Fibroblast of mammary gland (primary cell): ENCODE data around the gene KCNQ1.

Experiments used
- DNase-seq: peaks from one replicate; pipeline ENCODE4 v3.0.0-alpha.2; 2010; ENCODE audit warnings: low read depth
- H3K4me3 ChIP-seq: 2 replicates; pipeline ENCODE4 v1.5.1; 2011; ENCODE audit warnings: low read depth, mild to moderate bottlenecking, low read length, moderate library complexity; ENCODE audit not compliant: control insufficient read depth
- CTCF ChIP-seq: conservative IDR thresholded peaks from 2 replicates; pipeline ENCODE4 v1.5.1; 2011; ENCODE audit warnings: low read depth, low read length, inconsistent platforms; ENCODE audit not compliant: control insufficient read depth, insufficient read depth

The KCNQ1 gene

GRCh38 chr11:2857276-2857675, 412.5 kb downstream of the KCNQ1 start:
- no peak for TF ChIP-seq CTCF
- DNase-seq, result no peak
- no peak overlapping the region for H3K4me3 ChIP-seq

- no peak for DNase-seq
- no peak for TF ChIP-seq CTCF
- no peak overlapping the region for H3K4me3 ChIP-seq
Observed at GRCh38 chr11:2857918-2858317, 413.1 kb downstream of the KCNQ1 start.

GRCh38 chr11:2858995-2859698, 414.3 kb downstream of the KCNQ1 start:
- H3K4me3 ChIP-seq, result no peak overlapping the region
- TF ChIP-seq CTCF, result no peak
- no peak for DNase-seq

- no peak overlapping the region for H3K4me3 ChIP-seq
- TF ChIP-seq CTCF, result no peak
Observed at GRCh38 chr11:2859699-2860037, 414.9 kb downstream of the KCNQ1 start.

GRCh38 chr11:2860636-2861035, 415.8 kb downstream of the KCNQ1 start:
- TF ChIP-seq CTCF, result no peak

More at GRCh38 chr11:2859699-2860037, 414.9 kb downstream of the KCNQ1 start:
- no peak for DNase-seq

GRCh38 chr11:2862395-2863275, 417.8 kb downstream of the KCNQ1 start:
- H3K4me3 ChIP-seq, result no peak overlapping the region
- no peak for TF ChIP-seq CTCF
- DNase-seq, result no peak

More at GRCh38 chr11:2860636-2861035, 415.8 kb downstream of the KCNQ1 start:
- DNase-seq, result peak; percentile 66
- no peak overlapping the region for H3K4me3 ChIP-seq
